ENCODE results near the gene RPH3AL. TPM values are rescaled to one million over a fixed set of nuclear protein-coding genes. Genes with fewer than 3 reads are reported as not detected.

RPH3AL gene
- total RNA-seq, 1 experiment from 2014 or later: 24.9 TPM

- ATAC-seq (no peak), DNase-seq (no peak)
- no peaks in the 10 kb centered on the region for H3F3A ChIP-seq (ENCODE audit: low read length, unreplicated experiment)
- TF ChIP-seq EZH2phosphoT487 (IDR thresholded peaks at IDR 0.05; ENCODE audit: borderline replicate concordance, low read length): no peak
- no peak for TF ChIP-seq EZH2 (IDR thresholded peaks at IDR 0.05; ENCODE audit: low read length, unreplicated experiment)
- no peak for TF ChIP-seq CTCF (conservative IDR thresholded peaks at IDR 0.05; ENCODE audit: low read depth, low read length)
- H3K79me2 ChIP-seq (ENCODE audit: low read length): no peaks in the 10 kb centered on the region
- ChIA-PET POLR2A (ENCODE audit: unreplicated experiment) (no interaction called here), CTCF (no interaction called here)
- H3K36me3 ChIP-seq (ENCODE audit: low read depth, low read length): no peaks in the 10 kb centered on the region
- no peaks in the 10 kb centered on the region for H3K9me3 ChIP-seq (ENCODE audit: low read length)
- intact Hi-C loops (cut with micrococcal nuclease): no loop called here
- H3K27me3 ChIP-seq (ENCODE audit: low read length): no peaks in the 10 kb centered on the region
- H3K4me3 ChIP-seq (ENCODE audit: low read length): no peak overlapping the region
- no TSS peak for BruUV-seq (replicated peaks)
- no peaks in the 10 kb centered on the region for H4K20me1 ChIP-seq (ENCODE audit: low read length)
- H3K9me2 ChIP-seq (replicated peaks; ENCODE audit: low read length): no peaks in the 10 kb centered on the region
- no peak overlapping the region for H3K27ac ChIP-seq (ENCODE audit: low read length)
- no peaks in the 10 kb centered on the region for H3K4me1 ChIP-seq (ENCODE audit: insufficient read depth, low read length)
- H3K9ac ChIP-seq (ENCODE audit: low read length): no peak overlapping the region
- H3K4me2 ChIP-seq (ENCODE audit: low read length): no peak overlapping the region
- H2AFZ ChIP-seq (ENCODE audit: low read length): no peak overlapping the region
Observed at GRCh38 chr17:364766-365165, 12.2 kb upstream of the RPH3AL start.

GRCh38 chr17:364308-364707 is 11.7 kb upstream of the RPH3AL start:
- Histone ChIP-seq H3K79me2 (ENCODE audit: low read length) (no peaks in the 10 kb centered on the region), H3K36me3 (ENCODE audit: low read depth, low read length) (no peaks in the 10 kb centered on the region), H4K20me1 (ENCODE audit: low read length) (no peaks in the 10 kb centered on the region), H3K27ac (ENCODE audit: low read length) (no peak overlapping the region), H3K27me3 (ENCODE audit: low read length) (no peaks in the 10 kb centered on the region), H3K4me1 (ENCODE audit: insufficient read depth, low read length) (no peaks in the 10 kb centered on the region), H3K9ac (ENCODE audit: low read length) (no peak overlapping the region), H3F3A (ENCODE audit: low read length, unreplicated experiment) (no peaks in the 10 kb centered on the region), H3K4me2 (ENCODE audit: low read length) (no peak overlapping the region), H3K4me3 (ENCODE audit: low read length) (no peak overlapping the region), H2AFZ (ENCODE audit: low read length) (no peak overlapping the region), H3K9me2 (replicated peaks; ENCODE audit: low read length) (no peaks in the 10 kb centered on the region), H3K9me3 (ENCODE audit: low read length) (no peaks in the 10 kb centered on the region)
- no peak for ATAC-seq
- POLR2A ChIA-PET (ENCODE audit: unreplicated experiment): no interaction called here
- TF ChIP-seq EZH2phosphoT487 (IDR thresholded peaks at IDR 0.05; ENCODE audit: borderline replicate concordance, low read length): no peak
- TF ChIP-seq EZH2 (IDR thresholded peaks at IDR 0.05; ENCODE audit: low read length, unreplicated experiment): no peak
- no peak for TF ChIP-seq CTCF (conservative IDR thresholded peaks at IDR 0.05; ENCODE audit: low read depth, low read length)
- CTCF ChIA-PET: no interaction called here
- BruUV-seq (replicated peaks): no TSS peak
- intact Hi-C loops (cut with micrococcal nuclease): no loop called here
- no peak for DNase-seq

- DNase-seq (no peak), ATAC-seq (no peak)
- no peak overlapping the region for H2AFZ ChIP-seq (ENCODE audit: low read length)
- H3K9ac ChIP-seq (ENCODE audit: low read length): no peak overlapping the region
- H3K4me1 ChIP-seq (ENCODE audit: insufficient read depth, low read length): no peaks in the 10 kb centered on the region
- no peaks in the 10 kb centered on the region for H3F3A ChIP-seq (ENCODE audit: low read length, unreplicated experiment)
- no peaks in the 10 kb centered on the region for H3K27me3 ChIP-seq (ENCODE audit: low read length)
- POLR2A ChIA-PET (ENCODE audit: unreplicated experiment): no interaction called here
- H3K9me2 ChIP-seq (replicated peaks; ENCODE audit: low read length): no peaks in the 10 kb centered on the region
- intact Hi-C loops (cut with micrococcal nuclease): no loop called here
- TF ChIP-seq EZH2phosphoT487 (IDR thresholded peaks at IDR 0.05; ENCODE audit: borderline replicate concordance, low read length): no peak
- no peak for TF ChIP-seq EZH2 (IDR thresholded peaks at IDR 0.05; ENCODE audit: low read length, unreplicated experiment)
- no peak for TF ChIP-seq CTCF (conservative IDR thresholded peaks at IDR 0.05; ENCODE audit: low read depth, low read length)
- no peak overlapping the region for H3K4me3 ChIP-seq (ENCODE audit: low read length)
- H3K4me2 ChIP-seq (ENCODE audit: low read length): no peak overlapping the region
- H4K20me1 ChIP-seq (ENCODE audit: low read length): no peaks in the 10 kb centered on the region
- CTCF ChIA-PET: no interaction called here
- no peak overlapping the region for H3K27ac ChIP-seq (ENCODE audit: low read length)
- no TSS peak for BruUV-seq (replicated peaks)
- H3K79me2 ChIP-seq (ENCODE audit: low read length): no peaks in the 10 kb centered on the region
- no peaks in the 10 kb centered on the region for H3K9me3 ChIP-seq (ENCODE audit: low read length)
- H3K36me3 ChIP-seq (ENCODE audit: low read depth, low read length): no peaks in the 10 kb centered on the region
Observed at GRCh38 chr17:362721-363120, 10.1 kb upstream of the RPH3AL start.

All from PC-3 (cell line).